ENCODE results near the gene PANX2.
"Not testable (repeated sequence)": the region's sequence is repeated elsewhere in the genome, so short reads cannot be mapped to it uniquely, and the experiment has no call there.

Gene PANX2

DNA sequence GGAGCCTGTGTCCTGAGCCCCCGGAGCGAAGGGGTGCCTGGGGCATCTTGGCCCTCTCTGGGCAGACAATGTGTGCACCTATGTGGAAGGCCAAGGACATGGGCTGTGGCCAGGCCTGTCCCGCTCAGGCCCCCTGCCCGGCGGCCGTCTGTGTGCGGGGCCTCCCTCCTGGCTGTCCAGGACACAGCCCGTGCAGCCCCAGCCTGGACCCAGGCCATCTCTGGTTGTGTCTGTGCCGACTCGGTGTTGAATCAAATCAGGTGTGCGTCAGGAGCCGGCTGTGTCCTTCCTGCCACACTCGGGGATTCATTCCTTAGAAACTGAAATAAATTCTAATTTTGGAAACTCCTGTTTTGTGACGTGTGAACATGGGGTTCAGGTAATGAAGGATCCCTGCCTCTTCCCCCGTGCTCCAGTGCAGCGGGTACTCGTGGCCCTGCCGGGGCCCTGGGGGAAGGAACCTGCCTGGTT, 28.8 kb downstream of the PANX2 start:
- DNase-seq = no peak

DNA sequence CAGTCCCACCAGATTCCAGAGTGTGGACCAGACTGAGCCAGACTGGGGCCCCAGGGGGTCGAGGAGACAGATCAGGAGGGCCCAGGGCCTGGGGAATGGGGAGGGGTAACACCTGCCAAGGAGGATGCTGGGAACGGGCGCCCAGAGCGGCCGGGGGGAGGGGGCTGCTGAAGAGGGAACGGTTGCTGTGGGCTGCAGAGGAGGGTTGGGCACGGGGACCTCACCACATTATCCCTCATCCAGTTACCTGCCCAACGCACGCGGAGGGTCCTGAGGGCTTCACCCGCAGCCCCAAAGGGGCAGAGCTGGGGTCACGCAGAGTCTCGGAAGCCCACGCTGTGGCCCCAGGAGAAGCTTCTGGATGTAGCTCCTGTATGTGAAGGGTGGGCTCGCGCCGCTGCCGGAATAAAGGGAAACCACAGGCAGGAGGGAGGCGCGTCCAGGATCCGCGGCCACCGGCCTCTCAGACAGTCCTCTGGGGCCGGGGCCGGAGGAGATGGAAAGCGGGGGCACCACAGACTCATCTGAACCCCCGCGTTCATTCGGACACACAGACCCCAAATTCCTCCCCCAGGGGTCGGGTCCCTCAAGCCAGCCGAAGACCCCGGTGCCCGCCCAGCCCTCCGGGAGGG, 29.4 kb downstream of the PANX2 start:
- peak in 1 of 2 experiments; percentile 39 for DNase-seq

DNA sequence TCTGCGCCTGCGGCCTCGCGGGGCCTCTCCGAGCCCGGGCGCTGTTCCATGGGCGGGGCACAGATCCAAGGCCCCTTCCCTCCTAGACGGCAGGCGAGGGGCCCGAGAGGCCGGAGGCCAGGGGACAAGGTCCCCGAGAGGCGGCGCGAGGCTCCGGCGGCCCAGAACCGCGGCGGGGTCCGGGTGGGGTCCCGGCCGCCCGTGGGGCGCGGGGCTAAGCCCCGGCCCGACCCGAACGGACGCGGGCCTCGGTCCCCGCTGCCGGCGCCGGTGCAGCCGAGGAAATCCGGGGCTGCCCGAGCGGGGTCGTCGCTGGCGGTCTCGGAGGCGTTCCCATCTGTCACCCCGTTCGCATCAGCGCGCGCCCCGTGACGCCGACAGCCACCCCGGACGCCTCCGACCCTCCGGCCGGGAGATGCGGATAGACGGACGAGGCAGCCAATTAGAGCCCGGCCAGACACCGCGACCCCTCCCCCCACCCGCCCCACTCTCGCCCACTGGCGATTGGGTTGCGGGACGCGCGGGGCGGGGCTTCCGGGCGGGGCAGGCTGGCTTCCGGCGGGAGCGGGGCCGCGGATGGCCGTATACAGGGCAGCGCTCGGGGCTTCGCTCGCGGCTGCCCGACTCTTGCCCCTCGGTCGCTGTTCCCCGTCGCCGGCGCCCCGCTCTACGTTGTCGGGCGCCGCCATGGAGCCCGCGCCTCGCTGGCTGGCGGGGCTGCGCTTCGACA, 30.1 kb downstream of the PANX2 start, which contains the start of gene SELENOO:
Gene SELENOO, plus strand, starts transcription at position 551 of the 730 bp plus-strand sequence. Its CDS starts 26 bp downstream, at position 577.
- DNase-seq = peak; percentile 91 to 94

GRCh38 chr22:50201191-50202129, 30.9 kb downstream of the PANX2 start:
- DNase-seq = peak in 1 of 2 experiments; percentile 44

DNA sequence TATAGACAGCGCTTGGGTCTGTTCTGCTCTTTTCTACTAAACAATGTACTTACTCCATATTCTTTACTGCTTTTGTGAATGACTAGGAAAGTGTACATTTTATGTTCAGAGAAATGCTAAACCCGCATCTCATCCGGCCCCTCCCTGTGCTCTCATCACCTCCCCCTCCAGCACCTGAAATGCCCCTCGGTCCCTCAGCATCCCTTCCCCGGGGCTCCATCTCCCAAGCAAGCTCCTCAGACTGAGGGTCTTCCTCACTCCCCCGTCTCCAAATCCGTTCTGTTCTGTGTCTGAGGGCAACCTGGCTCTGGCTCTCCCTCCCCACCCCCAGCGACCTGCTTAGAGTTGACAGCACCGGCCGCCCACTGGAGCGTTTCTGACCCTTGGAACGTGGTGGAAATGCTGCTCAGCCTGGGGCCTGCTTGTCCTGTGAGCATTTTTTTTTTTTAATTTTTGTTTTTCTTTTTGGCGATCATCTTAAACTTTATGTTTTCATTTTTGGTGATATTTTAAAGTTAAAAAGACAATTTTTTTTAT, 31.7 kb downstream of the PANX2 start:
- no peak for DNase-seq

DNA sequence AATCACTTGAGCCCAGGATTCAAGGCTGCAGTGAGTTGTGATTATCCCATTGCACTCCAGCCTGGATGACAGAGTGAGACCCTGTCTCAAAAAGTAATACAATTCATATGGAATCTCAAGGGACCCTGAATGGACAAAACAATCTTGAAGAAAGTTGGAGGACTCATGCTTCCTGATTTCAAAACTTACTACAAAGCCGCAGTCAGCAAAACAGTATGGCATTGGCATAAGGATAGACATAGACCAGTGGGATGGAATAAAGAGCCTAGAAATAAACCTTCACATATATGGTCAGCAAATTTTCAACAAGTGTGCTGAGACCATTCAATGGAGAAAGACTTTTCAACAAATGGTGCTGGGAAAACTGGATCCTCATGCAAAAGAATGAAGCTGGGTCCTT, 32.8 kb downstream of the PANX2 start:
- no peak for DNase-seq

DNA sequence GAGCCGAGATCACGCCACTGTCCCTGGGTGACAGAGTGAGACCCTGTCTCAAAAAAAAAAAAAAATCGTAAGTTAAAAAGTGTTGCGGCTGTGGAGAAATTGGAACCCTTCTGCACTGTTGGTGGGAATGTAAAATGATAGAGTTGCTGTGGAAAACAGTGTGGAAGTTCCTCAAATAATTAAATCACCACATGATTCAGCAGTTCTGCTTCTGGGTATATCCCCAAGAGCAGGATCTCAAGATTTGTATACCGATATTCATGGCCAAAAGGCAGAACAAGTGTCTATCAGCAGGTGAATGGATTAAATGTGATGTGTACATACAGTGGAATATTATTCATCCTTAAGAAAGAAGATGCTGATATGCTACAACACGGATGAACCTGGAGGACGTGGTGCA, 34.0 kb downstream of the PANX2 start:
- no peak for DNase-seq

DNA sequence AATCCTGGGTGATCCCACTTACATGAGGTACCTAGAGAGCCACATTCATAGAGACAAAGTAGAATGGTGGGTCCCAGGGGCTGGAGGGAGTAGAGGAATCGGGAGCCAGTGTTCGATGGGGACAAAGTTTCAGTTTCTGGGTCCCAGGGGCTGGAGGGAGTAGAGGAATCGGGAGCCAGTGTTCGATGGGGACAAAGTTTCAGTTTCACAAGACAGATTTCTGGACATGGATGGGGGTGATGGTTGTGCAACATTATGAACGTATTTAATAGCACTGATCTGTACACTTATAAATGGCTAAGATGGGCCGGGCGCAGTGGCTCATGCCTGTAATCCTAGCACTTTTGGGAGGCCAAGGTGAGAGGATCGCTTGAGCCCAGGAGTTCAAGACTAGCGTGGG, 34.5 kb downstream of the PANX2 start:
- DNase-seq = not testable (repeated sequence)

DNA sequence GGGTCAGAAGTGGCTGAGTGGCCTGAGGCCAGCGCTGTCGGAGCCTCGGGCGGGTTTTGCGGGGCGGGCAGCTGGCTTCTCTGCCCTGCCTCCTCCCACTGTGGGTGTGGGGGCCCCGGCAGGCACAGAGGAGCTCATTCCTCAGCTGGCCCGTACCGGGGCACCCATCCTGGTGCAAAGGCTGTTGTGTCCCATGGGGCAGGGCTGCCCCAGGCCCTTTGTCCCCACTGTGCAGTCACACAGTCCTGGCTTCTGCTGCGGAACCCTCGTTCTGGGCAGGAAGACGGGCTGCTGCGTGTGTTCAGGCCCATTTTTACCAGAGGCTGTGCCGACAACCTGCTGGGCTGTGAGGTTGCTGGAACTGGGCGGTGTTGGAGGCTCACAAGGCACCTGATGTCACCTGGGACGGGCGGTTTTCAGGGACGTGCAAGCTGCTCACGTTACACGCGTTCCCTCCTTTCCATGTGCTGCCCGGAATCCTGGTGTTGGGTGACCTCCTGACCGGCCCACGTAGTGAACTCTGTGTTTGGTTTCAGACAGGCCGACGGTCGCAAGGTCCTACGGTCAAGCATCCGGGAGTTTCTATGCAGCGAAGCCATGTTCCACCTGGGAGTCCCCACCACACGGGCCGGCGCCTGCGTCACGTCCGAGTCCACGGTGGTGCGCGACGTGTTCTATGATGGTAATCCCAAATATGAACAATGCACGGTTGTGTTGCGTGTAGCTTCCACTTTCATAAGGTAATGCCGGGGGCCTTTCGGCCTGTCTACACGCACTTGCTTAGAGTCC, 35.4 kb downstream of the PANX2 start:
- DNase-seq = no peak

- no peak for DNase-seq
Observed at GRCh38 chr22:50206599-50206998, 36.1 kb downstream of the PANX2 start.

- no peak for DNase-seq
Observed at GRCh38 chr22:50207383-50208140, 37.0 kb downstream of the PANX2 start.

GRCh38 chr22:50208430-50208938, 38.0 kb downstream of the PANX2 start:
- no peak for DNase-seq

- DNase-seq = peak in 1 of 2 experiments; percentile 19
Observed at GRCh38 chr22:50208939-50209892, 38.7 kb downstream of the PANX2 start.

- DNase-seq = peak; percentile 76 to 78
Observed at GRCh38 chr22:50209893-50210292, 39.4 kb downstream of the PANX2 start.

GRCh38 chr22:50210378-50211139, 40.0 kb downstream of the PANX2 start:
- DNase-seq = no peak

- DNase-seq = peak in 1 of 2 experiments; percentile 16
Observed at GRCh38 chr22:50211147-50211546, 40.6 kb downstream of the PANX2 start.

- DNase-seq = no peak
Observed at GRCh38 chr22:50213263-50213662, 42.7 kb downstream of the PANX2 start.

DNA sequence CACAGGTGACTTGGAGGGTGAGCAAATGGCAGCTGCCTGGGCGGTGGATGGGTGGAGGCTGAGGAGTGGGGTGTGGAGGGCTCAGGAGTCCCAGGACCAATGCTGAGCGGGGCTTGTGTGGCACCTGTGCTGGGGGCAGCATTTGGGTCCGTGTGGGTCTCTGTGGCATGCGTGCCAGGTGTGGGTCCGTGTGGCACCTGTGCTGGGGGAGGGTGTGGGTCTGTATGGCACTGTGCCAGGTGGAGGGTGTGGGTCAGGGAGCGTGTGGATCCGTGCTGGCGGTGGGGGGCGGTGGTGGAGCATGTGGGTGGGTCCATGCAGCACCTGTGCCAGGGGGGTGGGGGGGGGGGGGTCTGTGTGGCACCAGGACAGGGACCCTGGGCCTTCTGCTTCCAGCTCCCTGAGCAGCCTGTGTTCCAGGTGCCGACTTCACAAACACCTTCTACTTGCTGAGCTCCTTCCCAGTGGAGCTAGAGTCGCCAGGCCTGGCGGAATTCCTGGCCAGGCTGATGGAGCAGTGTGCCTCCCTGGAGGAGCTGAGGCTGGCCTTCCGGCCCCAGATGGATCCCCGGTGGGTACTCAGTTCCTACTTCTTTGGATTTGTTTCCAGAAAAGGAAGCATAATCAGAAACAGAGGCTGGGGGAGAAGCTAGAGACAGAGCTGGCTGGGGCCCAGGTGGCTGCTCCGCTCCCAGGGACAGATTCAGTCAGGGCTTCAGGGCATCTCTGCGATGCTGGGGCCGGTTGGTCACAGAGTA, 44.9 kb downstream of the PANX2 start:
- DNase-seq = no peak
